T-helper 17 cell (primary cell): ENCODE measurements around the gene LRP2BP. TPM values are rescaled to one million over a fixed set of nuclear protein-coding genes. Genes with fewer than 3 reads are reported as not detected.
A peak's percentile ranks its signal among the peaks of the same experiment; 100 is the strongest.

ENCODE experiments used
- ATAC-seq: fragments of 150-1000 bp; cut with Tn5 transposase; 2 replicates; pipeline ENCODE4 v1.10.0; 2021; ENCODE audit warnings: mild to moderate bottlenecking, moderate library complexity
- DNase-seq, 3 donors: peaks; one replicate each; pipeline versions ENCODE4 v3.0.0 to v3.0.0-alpha.2; 2020 to 2021
- H3K9me3 ChIP-seq: one replicate; pipeline ENCODE4 v1.7.0; 2013; ENCODE audit warnings: low read length, mild to moderate bottlenecking; ENCODE audit not compliant: control insufficient read depth, poor library complexity, severe bottlenecking
- H3K27ac Mint-ChIP-seq: one replicate; pipeline ENCODE4 v1.8.0; 2022; ENCODE audit warnings: mild to moderate bottlenecking, moderate library complexity, mixed read lengths
- H3K27me3 Mint-ChIP-seq: one replicate; pipeline ENCODE4 v1.8.0; 2022; ENCODE audit warnings: mixed read lengths
- H3K36me3 Mint-ChIP-seq: one replicate; pipeline ENCODE4 v1.8.0; 2022; ENCODE audit warnings: low read depth, mixed read lengths
- H3K4me1 Mint-ChIP-seq: one replicate; pipeline ENCODE4 v1.8.0; 2022; ENCODE audit warnings: mild to moderate bottlenecking, mixed read lengths
- H3K4me3 Mint-ChIP-seq: one replicate; pipeline ENCODE4 v1.8.0; 2022; ENCODE audit warnings: mild to moderate bottlenecking, moderate library complexity, mixed read lengths
- total RNA-seq, 4 donors: library from RNA in 2 of 4; stranded (reverse) in 2 of 4; gene quantifications; one replicate each; pipeline ENCODE4 v1.2.3 and lab custom pipeline; 2022 to 2026

The LRP2BP gene
- 1 to 10 TPM; 2.1 to 3.3 TPM for total RNA-seq
- 1.0 to 12.8 reads per million in 2 donors for total RNA-seq (lab: John Stamatoyannopoulos, UW)

GRCh38 chr4:185395238-185395955, at the start of gene LRP2BP:
LRP2BP (minus strand) TSS chr4:185395924; CDS start chr4:185378186, 17,738 bp downstream.
- Mint-ChIP-seq H3K4me3 (peak within 1 kb of the TSS; percentile 96), H3K27me3 (no peaks in the 10 kb centered on the region), H3K36me3 (no peaks in the 10 kb centered on the region), H3K4me1 (peaks cover 18% of the 10 kb centered on the region), H3K27ac (peak within 1 kb of the TSS; percentile 94)
- DNase-seq (no peak), ATAC-seq (no peak)
- no peaks in the 10 kb centered on the region for H3K9me3 ChIP-seq

GRCh38 chr4:185445209-185445608, 49.5 kb upstream of the LRP2BP start:
- H3K4me3 Mint-ChIP-seq = no peak overlapping the region
- H3K9me3 ChIP-seq = no peaks in the 10 kb centered on the region
- no peaks in the 10 kb centered on the region for H3K4me1 Mint-ChIP-seq
- no peak overlapping the region for H3K27ac Mint-ChIP-seq
- no peaks in the 10 kb centered on the region for H3K36me3 Mint-ChIP-seq
- ATAC-seq (no peak), DNase-seq (no peak)
- H3K27me3 Mint-ChIP-seq = peaks cover 1% of the 10 kb centered on the region

- H3K4me3 Mint-ChIP-seq = no peak overlapping the region
- ATAC-seq (no peak), DNase-seq (no peak)
- no peaks in the 10 kb centered on the region for H3K9me3 ChIP-seq
- H3K27ac Mint-ChIP-seq = no peak overlapping the region
- H3K36me3 Mint-ChIP-seq = no peaks in the 10 kb centered on the region
- H3K4me1 Mint-ChIP-seq = no peaks in the 10 kb centered on the region
- H3K27me3 Mint-ChIP-seq = no peaks in the 10 kb centered on the region
These were observed 45.8 kb upstream of the LRP2BP start for GRCh38 chr4:185441479-185441878.

- Mint-ChIP-seq H3K27me3 (no peaks in the 10 kb centered on the region), H3K4me3 (no peak overlapping the region), H3K36me3 (no peaks in the 10 kb centered on the region), H3K27ac (no peak overlapping the region), H3K4me1 (no peaks in the 10 kb centered on the region)
- H3K9me3 ChIP-seq = no peaks in the 10 kb centered on the region
- no peak for DNase-seq
- no peak for ATAC-seq
These were observed 42.1 kb upstream of the LRP2BP start for GRCh38 chr4:185437809-185438208.

- Mint-ChIP-seq H3K27ac (no peak overlapping the region), H3K27me3 (peaks cover 6% of the 10 kb centered on the region), H3K36me3 (no peaks in the 10 kb centered on the region), H3K4me1 (no peaks in the 10 kb centered on the region), H3K4me3 (no peak overlapping the region)
- no peak for ATAC-seq
- DNase-seq = no peak
- H3K9me3 ChIP-seq = no peaks in the 10 kb centered on the region
These were observed 39.7 kb upstream of the LRP2BP start for GRCh38 chr4:185435466-185435865.

- no peak overlapping the region for H3K4me3 Mint-ChIP-seq
- no peak for DNase-seq
- H3K9me3 ChIP-seq = no peaks in the 10 kb centered on the region
- no peak for ATAC-seq
- peaks cover 5% of the 10 kb centered on the region for H3K36me3 Mint-ChIP-seq
- H3K27me3 Mint-ChIP-seq = peaks cover 12% of the 10 kb centered on the region
- H3K27ac Mint-ChIP-seq = no peak overlapping the region
- H3K4me1 Mint-ChIP-seq = peaks cover 12% of the 10 kb centered on the region
These were observed 33.9 kb upstream of the LRP2BP start for GRCh38 chr4:185429660-185430059.

GRCh38 chr4:185426960-185427688, 31.4 kb upstream of the LRP2BP start:
- ATAC-seq = no peak
- peak overlapping the region; percentile 39 for H3K4me3 Mint-ChIP-seq
- H3K9me3 ChIP-seq = no peaks in the 10 kb centered on the region
- DNase-seq = no peak
- H3K4me1 Mint-ChIP-seq = peaks cover 20% of the 10 kb centered on the region
- H3K36me3 Mint-ChIP-seq = peaks cover 5% of the 10 kb centered on the region
- H3K27me3 Mint-ChIP-seq = peaks cover 12% of the 10 kb centered on the region
- H3K27ac Mint-ChIP-seq = peak overlapping the region; percentile 100

- no peaks in the 10 kb centered on the region for H3K9me3 ChIP-seq
- Mint-ChIP-seq H3K27me3 (peaks cover 6% of the 10 kb centered on the region), H3K36me3 (peaks cover 11% of the 10 kb centered on the region), H3K4me3 (peak within 1 kb of the TSS; percentile 98), H3K27ac (peak within 1 kb of the TSS; percentile 100), H3K4me1 (peaks cover 28% of the 10 kb centered on the region)
- ATAC-seq (peak; percentile 89), DNase-seq (peak; percentile 84 to 89 (median 86))
These were observed 30.1 kb upstream of the LRP2BP start, which contains the start of gene UFSP2 for GRCh38 chr4:185425647-185426352. UFSP2 (minus strand) TSS chr4:185425964; CDS start chr4:185425868, 96 bp downstream.

- Mint-ChIP-seq H3K36me3 (peaks cover 11% of the 10 kb centered on the region), H3K4me1 (peaks cover 28% of the 10 kb centered on the region), H3K4me3 (peak overlapping the region; percentile 98), H3K27ac (peak overlapping the region; percentile 100), H3K27me3 (peaks cover 6% of the 10 kb centered on the region)
- no peak for DNase-seq
- no peaks in the 10 kb centered on the region for H3K9me3 ChIP-seq
- ATAC-seq = no peak
These were observed 29.4 kb upstream of the LRP2BP start for GRCh38 chr4:185424905-185425646.

- Mint-ChIP-seq H3K27me3 (no peaks in the 10 kb centered on the region), H3K27ac (no peak overlapping the region), H3K4me3 (no peak overlapping the region), H3K4me1 (peaks cover 38% of the 10 kb centered on the region), H3K36me3 (peaks cover 19% of the 10 kb centered on the region)
- DNase-seq (no peak), ATAC-seq (no peak)
- no peaks in the 10 kb centered on the region for H3K9me3 ChIP-seq
These were observed 25.8 kb upstream of the LRP2BP start for GRCh38 chr4:185421366-185422124.

GRCh38 chr4:185416955-185417354, 21.2 kb upstream of the LRP2BP start:
- no peaks in the 10 kb centered on the region for H3K27me3 Mint-ChIP-seq
- H3K4me1 Mint-ChIP-seq = peaks cover 17% of the 10 kb centered on the region
- ATAC-seq (no peak), DNase-seq (no peak)
- peaks cover 16% of the 10 kb centered on the region for H3K36me3 Mint-ChIP-seq
- no peaks in the 10 kb centered on the region for H3K9me3 ChIP-seq
- H3K27ac Mint-ChIP-seq = no peak overlapping the region
- no peak overlapping the region for H3K4me3 Mint-ChIP-seq

- no peak overlapping the region for H3K27ac Mint-ChIP-seq
- no peaks in the 10 kb centered on the region for H3K9me3 ChIP-seq
- no peak overlapping the region for H3K4me3 Mint-ChIP-seq
- no peaks in the 10 kb centered on the region for H3K27me3 Mint-ChIP-seq
- peaks cover 4% of the 10 kb centered on the region for H3K4me1 Mint-ChIP-seq
- DNase-seq = no peak
- no peak for ATAC-seq
- peaks cover 10% of the 10 kb centered on the region for H3K36me3 Mint-ChIP-seq
These were observed 16.7 kb upstream of the LRP2BP start for GRCh38 chr4:185412412-185412811.
